GM12878 (cell line): ENCODE measurements around the gene POLR1D.

Experiments used
- DPF2 ChIP-seq: fragments of 450-650 bp; IDR thresholded peaks from 2 replicates; pipeline ENCODE4 v1.6.1; 2017; ENCODE audit warnings: mild to moderate bottlenecking
- EZH2 ChIP-seq: IDR thresholded peaks from 2 replicates; pipeline ENCODE4 v1.6.1; 2012; ENCODE audit warnings: low read depth, mild to moderate bottlenecking, control low read depth, inconsistent platforms, low read length, borderline replicate concordance; ENCODE audit not compliant: control insufficient read depth
- RCOR1 ChIP-seq: conservative IDR thresholded peaks from 2 replicates; pipeline ENCODE4 v1.6.1; 2012; ENCODE audit warnings: low read depth, low read length, improper control_type of control experiment
- TF ChIP-seq, protein P1 (sequence below), 3 experiments: IDR thresholded peaks in 2 of 3; conservative IDR thresholded peaks in 1 of 3; 2 replicates each; pipeline ENCODE4 v1.5.1; 2011; ENCODE audit warnings: low read depth in 3 of 3, low read length in 3 of 3, mild to moderate bottlenecking in 3 of 3, control low read depth in 2 of 3, moderate library complexity in 2 of 3, inconsistent platforms in 1 of 3, mixed read lengths in 1 of 3; ENCODE audit not compliant: control insufficient read depth in 2 of 3, insufficient read depth in 1 of 3; ENCODE audit errors: extremely low read depth in 1 of 3
- TF ChIP-seq, protein P2 (sequence below): IDR thresholded peaks from 2 replicates; pipeline ENCODE4 v1.6.1; 2012; ENCODE audit warnings: improper control_type of control experiment, low read depth, low read length; ENCODE audit not compliant: insufficient replicate concordance

DNA sequence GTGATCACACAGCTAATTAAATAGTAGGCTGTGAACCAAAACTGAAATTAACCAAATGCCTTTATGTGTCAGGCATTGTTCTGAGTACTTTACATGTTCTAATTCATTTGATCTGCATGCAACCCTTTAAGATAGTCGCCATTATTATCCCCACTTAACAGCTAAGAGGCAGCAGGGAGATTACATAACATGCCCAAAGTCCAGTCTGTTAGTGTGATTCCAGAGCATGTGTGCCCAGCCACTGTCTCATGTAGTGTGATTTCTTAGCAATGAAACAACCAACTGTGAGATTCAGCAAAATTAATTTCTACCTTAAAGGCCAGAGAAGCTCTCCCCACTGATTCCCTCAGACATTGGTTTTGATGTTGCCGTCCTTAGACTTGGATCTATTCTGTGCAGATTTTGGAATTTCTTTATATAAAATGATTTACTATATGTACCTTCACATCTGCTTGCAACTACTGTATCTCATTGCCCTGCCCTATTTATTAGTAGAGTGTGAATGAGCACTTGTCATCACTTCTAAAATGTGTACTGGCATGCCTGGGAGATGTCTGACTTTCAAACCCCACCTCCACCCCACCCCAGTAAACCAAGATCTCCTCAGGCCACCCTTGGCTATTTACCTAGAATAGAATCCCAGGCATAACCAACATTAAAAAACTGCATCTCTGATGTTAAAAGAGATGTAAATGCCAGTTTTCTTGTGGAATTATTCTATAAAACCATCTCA is 41.2 kb downstream of the POLR1D start:
- TF ChIP-seq, protein P1, sequence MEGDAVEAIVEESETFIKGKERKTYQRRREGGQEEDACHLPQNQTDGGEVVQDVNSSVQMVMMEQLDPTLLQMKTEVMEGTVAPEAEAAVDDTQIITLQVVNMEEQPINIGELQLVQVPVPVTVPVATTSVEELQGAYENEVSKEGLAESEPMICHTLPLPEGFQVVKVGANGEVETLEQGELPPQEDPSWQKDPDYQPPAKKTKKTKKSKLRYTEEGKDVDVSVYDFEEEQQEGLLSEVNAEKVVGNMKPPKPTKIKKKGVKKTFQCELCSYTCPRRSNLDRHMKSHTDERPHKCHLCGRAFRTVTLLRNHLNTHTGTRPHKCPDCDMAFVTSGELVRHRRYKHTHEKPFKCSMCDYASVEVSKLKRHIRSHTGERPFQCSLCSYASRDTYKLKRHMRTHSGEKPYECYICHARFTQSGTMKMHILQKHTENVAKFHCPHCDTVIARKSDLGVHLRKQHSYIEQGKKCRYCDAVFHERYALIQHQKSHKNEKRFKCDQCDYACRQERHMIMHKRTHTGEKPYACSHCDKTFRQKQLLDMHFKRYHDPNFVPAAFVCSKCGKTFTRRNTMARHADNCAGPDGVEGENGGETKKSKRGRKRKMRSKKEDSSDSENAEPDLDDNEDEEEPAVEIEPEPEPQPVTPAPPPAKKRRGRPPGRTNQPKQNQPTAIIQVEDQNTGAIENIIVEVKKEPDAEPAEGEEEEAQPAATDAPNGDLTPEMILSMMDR (IDR thresholded peaks at IDR 0.05 in 2 of 3, conservative IDR thresholded peaks at IDR 0.05 in 1 of 3; ENCODE audit: control insufficient read depth in 2 of 3, extremely low read depth in 1 of 3, insufficient read depth in 1 of 3, low read depth in 3 of 3, low read length in 3 of 3), result no peak
- no peak for TF ChIP-seq RCOR1
- TF ChIP-seq, protein P2, sequence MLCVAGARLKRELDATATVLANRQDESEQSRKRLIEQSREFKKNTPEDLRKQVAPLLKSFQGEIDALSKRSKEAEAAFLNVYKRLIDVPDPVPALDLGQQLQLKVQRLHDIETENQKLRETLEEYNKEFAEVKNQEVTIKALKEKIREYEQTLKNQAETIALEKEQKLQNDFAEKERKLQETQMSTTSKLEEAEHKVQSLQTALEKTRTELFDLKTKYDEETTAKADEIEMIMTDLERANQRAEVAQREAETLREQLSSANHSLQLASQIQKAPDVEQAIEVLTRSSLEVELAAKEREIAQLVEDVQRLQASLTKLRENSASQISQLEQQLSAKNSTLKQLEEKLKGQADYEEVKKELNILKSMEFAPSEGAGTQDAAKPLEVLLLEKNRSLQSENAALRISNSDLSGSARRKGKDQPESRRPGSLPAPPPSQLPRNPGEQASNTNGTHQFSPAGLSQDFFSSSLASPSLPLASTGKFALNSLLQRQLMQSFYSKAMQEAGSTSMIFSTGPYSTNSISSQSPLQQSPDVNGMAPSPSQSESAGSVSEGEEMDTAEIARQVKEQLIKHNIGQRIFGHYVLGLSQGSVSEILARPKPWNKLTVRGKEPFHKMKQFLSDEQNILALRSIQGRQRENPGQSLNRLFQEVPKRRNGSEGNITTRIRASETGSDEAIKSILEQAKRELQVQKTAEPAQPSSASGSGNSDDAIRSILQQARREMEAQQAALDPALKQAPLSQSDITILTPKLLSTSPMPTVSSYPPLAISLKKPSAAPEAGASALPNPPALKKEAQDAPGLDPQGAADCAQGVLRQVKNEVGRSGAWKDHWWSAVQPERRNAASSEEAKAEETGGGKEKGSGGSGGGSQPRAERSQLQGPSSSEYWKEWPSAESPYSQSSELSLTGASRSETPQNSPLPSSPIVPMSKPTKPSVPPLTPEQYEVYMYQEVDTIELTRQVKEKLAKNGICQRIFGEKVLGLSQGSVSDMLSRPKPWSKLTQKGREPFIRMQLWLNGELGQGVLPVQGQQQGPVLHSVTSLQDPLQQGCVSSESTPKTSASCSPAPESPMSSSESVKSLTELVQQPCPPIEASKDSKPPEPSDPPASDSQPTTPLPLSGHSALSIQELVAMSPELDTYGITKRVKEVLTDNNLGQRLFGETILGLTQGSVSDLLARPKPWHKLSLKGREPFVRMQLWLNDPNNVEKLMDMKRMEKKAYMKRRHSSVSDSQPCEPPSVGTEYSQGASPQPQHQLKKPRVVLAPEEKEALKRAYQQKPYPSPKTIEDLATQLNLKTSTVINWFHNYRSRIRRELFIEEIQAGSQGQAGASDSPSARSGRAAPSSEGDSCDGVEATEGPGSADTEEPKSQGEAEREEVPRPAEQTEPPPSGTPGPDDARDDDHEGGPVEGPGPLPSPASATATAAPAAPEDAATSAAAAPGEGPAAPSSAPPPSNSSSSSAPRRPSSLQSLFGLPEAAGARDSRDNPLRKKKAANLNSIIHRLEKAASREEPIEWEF, result no peak
- TF ChIP-seq EZH2, result no peak
- no peak for TF ChIP-seq DPF2
